K562 (cell line): Measurements from ENCODE around the gene ZNF296. TPM values are rescaled to one million over a fixed set of nuclear protein-coding genes. Genes with fewer than 3 reads are reported as not detected.

Experiments
- ETS2 ChIP-seq: IDR thresholded peaks from 2 replicates; pipeline ENCODE4 v1.6.1; 2016; ENCODE audit warnings: borderline replicate concordance, missing genetic modification characterization, mild to moderate bottlenecking, moderate library complexity, missing compliant biosample characterization; ENCODE audit not compliant: poor library complexity, severe bottlenecking
- HDAC8 ChIP-seq: fragments of 450-650 bp; IDR thresholded peaks from 2 replicates; pipeline ENCODE4 v1.6.1; 2016; ENCODE audit warnings: mild to moderate bottlenecking, missing genetic modification characterization, moderate library complexity, missing compliant biosample characterization
- NFIX ChIP-seq: fragments of 250-450 bp; sonication (Bioruptor Pico); IDR thresholded peaks from 2 replicates; pipeline ENCODE4 v1.4.0; 2020; ENCODE audit warnings: low read depth, mild to moderate bottlenecking, moderate library complexity
- SIRT6 ChIP-seq: IDR thresholded peaks from one replicate; pipeline ENCODE4 v1.6.1; 2012; ENCODE audit warnings: low read depth, mild to moderate bottlenecking, control low read depth, inconsistent platforms, low read length, moderate library complexity
- SMAD3 ChIP-seq: fragments of 450-650 bp; formaldehyde crosslinking; conservative IDR thresholded peaks from 2 replicates; pipeline ENCODE4 v1.4.0; 2020; ENCODE audit warnings: mild to moderate bottlenecking
- TAF1 ChIP-seq: IDR thresholded peaks from 2 replicates; pipeline ENCODE4 v1.6.1; 2011; ENCODE audit warnings: mild to moderate bottlenecking, low read length, moderate library complexity; ENCODE audit not compliant: insufficient read depth, control insufficient read depth, severe bottlenecking; ENCODE audit errors: extremely low read depth
- ZFX ChIP-seq: sonication (generic); formaldehyde crosslinking; IDR thresholded peaks from 2 replicates; pipeline ENCODE4 v1.8.0; 2022; ENCODE audit warnings: mild to moderate bottlenecking, missing genetic modification reagents, moderate library complexity
- polyA plus RNA-seq, 8 experiments: library from polyadenylated mRNA; depleted of rRNA in 4 of 8; stranded (reverse) in 5 of 8; unstranded in 3 of 8; fragments of >200 nt; fragmentation: Nextera tagmentation in 2 of 8; fragmentation: Illumina TruSeq in 1 of 8; extraction: Ambion mirVana in 2 of 8; extraction: Trizol in 1 of 8; gene quantifications; 2 replicates each; pipeline versions ENCODE4 v1.2.1 to v1.2.3, GENCODE V29; 2011 to 2014; ENCODE audit warnings: inconsistent platforms in 1 of 8, missing spikeins in 1 of 8
- total RNA-seq, 7 experiments: library from RNA; depleted of rRNA in 6 of 7; stranded (reverse); fragments of >200 nt in 6 of 7; fragmentation: Illumina TruSeq in 2 of 7; extraction: Trizol in 2 of 7; gene quantifications; 2 replicates each; pipeline versions ENCODE4 v1.2.1 to v1.2.3, GENCODE V29; 2011 to 2021; ENCODE audit warnings: low replicate concordance in 1 of 7
- TF ChIP-seq, protein P1 (sequence below), 2 experiments: IDR thresholded peaks; 2 replicates each; pipeline ENCODE4 v1.6.1; 2011; ENCODE audit warnings: borderline replicate concordance in 1 of 2, control low read depth in 1 of 2, low read depth in 1 of 2, low read length in 1 of 2, mild to moderate bottlenecking in 1 of 2, mixed read lengths in 1 of 2, moderate library complexity in 1 of 2; ENCODE audit not compliant: insufficient read depth in 1 of 2, insufficient read length in 1 of 2, poor library complexity in 1 of 2, severe bottlenecking in 1 of 2; ENCODE audit errors: extremely low read depth in 1 of 2

ZNF296 gene
- total and polyA plus RNA-seq, 9 of the 15 experiments (the other 6 are each of a cell fraction or from before 2014, with no cell fraction given): 0.03 to 8.8 (median 0.47) TPM; not detected in 1

DNA sequence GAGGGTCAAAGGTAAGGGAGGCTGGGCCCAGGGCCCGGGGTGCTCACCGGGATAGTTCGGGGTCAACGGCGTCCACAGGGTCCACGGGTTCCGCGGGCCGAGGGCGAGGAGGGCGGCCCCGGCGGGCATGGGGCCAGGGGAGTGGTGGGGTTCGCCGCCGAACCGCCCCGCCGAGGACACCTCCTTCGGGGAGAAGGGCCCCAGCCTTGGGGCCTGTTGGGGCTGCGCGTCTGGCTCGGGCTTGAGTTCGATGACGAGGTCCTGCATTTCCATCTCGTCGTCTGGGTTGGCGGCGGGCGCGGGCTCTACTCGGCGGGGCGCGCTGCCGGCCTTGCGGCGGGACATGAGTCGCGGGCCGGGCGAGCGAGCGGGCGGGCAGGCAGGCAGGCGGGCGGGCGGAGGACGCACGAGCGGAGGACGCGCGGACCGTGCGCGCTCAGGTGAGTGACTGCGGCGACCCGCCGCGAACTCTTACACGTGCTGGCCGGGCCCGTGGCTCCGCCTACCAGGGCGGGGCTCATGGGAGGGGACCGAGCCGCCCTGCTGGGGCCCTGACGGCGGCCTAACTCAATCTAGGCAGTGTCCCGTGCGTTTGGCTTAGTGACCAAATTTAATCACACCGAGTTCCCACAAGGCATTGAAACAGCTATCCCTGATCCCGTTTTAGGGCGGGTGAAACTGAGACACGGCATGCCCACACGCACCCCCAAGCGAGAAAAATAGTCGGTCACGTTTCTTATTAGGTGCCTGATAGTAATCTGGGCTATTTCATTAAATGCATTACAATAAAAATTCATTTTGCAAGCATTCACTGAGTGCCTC, at the start of gene ZNF296 (continued):
- no peak for TF ChIP-seq SMAD3 (CRISPR knock-in tag)
- no peak for TF ChIP-seq ETS2 (tag)
- no peak for TF ChIP-seq NFIX (CRISPR knock-in tag)
- TF ChIP-seq, protein P1, sequence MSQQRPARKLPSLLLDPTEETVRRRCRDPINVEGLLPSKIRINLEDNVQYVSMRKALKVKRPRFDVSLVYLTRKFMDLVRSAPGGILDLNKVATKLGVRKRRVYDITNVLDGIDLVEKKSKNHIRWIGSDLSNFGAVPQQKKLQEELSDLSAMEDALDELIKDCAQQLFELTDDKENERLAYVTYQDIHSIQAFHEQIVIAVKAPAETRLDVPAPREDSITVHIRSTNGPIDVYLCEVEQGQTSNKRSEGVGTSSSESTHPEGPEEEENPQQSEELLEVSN (IDR thresholded peaks at IDR 0.05; ENCODE audit: borderline replicate concordance in 1 of 2, extremely low read depth in 1 of 2, insufficient read depth in 1 of 2, insufficient read length in 1 of 2, low read depth in 1 of 2, low read length in 1 of 2, poor library complexity in 1 of 2, severe bottlenecking in 1 of 2): peak; percentile 76 to 92
- peak; percentile 47 for TF ChIP-seq TAF1
- TF ChIP-seq HDAC8: peak; percentile 63; the same call in 1 of the 2 replicates
- peak; percentile 80 for TF ChIP-seq ZFX (CRISPR knock-in tag)
- no peak for TF ChIP-seq SIRT6
